Hepatocyte (in vitro differentiated cells): Measurements from ENCODE around the gene POU2AF3. TPM values are rescaled to one million over a fixed set of nuclear protein-coding genes. Genes with fewer than 3 reads are reported as not detected.
"Not testable (repeated sequence)": the region's sequence is repeated elsewhere in the genome, so short reads cannot be mapped to it uniquely, and the experiment has no call there.

Experiments used
- DNase-seq: peaks from one replicate; pipeline ENCODE4 v3.0.0-alpha.2; 2016; ENCODE audit warnings: low spot score
- H2AFZ ChIP-seq: fragments of 200-600 bp; sonication (generic); 2 replicates; pipeline ENCODE4 v1.6.0; 2016; ENCODE audit warnings: antibody characterized with exemption, mild to moderate bottlenecking
- H3K27ac ChIP-seq: fragments of 200-600 bp; sonication (generic); 2 replicates; pipeline ENCODE4 v1.5.1; 2016; ENCODE audit warnings: mild to moderate bottlenecking
- H3K27me3 ChIP-seq: fragments of 200-600 bp; sonication (generic); 2 replicates; pipeline ENCODE4 v1.6.1; 2016
- H3K36me3 ChIP-seq: fragments of 200-600 bp; sonication (generic); replicated peaks from 2 replicates; pipeline ENCODE4 v1.5.1; 2016; ENCODE audit warnings: low read depth; ENCODE audit not compliant: insufficient read depth
- H3K4me1 ChIP-seq: fragments of 200-600 bp; sonication (generic); 2 replicates; pipeline ENCODE4 v1.5.1; 2016; ENCODE audit warnings: mild to moderate bottlenecking, moderate library complexity; ENCODE audit not compliant: insufficient read depth
- H3K4me2 ChIP-seq: fragments of 200-600 bp; sonication (generic); 2 replicates; pipeline ENCODE4 v1.6.0; 2016
- H3K4me3 ChIP-seq: fragments of 200-600 bp; sonication (generic); 2 replicates; pipeline ENCODE4 v1.5.1; 2016; ENCODE audit warnings: mild to moderate bottlenecking
- H3K79me2 ChIP-seq: fragments of 200-600 bp; sonication (generic); 2 replicates; pipeline ENCODE4 v1.6.0; 2017; ENCODE audit warnings: mild to moderate bottlenecking
- H3K9me2 ChIP-seq: fragments of 200-600 bp; sonication (generic); replicated peaks from 2 replicates; pipeline ENCODE4 v1.6.0; 2017; ENCODE audit warnings: mild to moderate bottlenecking; ENCODE audit not compliant: insufficient read depth
- H3K9me3 ChIP-seq: fragments of 200-600 bp; sonication (generic); 2 replicates; pipeline ENCODE4 v1.5.1; 2016; ENCODE audit warnings: low read depth, mild to moderate bottlenecking
- H4K20me1 ChIP-seq: fragments of 200-600 bp; sonication (generic); 2 replicates; pipeline ENCODE4 v1.6.0; 2016; ENCODE audit warnings: mild to moderate bottlenecking; ENCODE audit not compliant: insufficient read depth, poor library complexity, severe bottlenecking
- EZH2 ChIP-seq: fragments of 200-600 bp; sonication (generic); IDR thresholded peaks from 2 replicates; pipeline ENCODE4 v1.6.1; 2016; ENCODE audit warnings: antibody characterized with exemption, mild to moderate bottlenecking, borderline replicate concordance
- EZH2phosphoT487 ChIP-seq: fragments of 200-600 bp; sonication (generic); IDR thresholded peaks from one replicate; pipeline ENCODE4 v1.6.1; 2018; ENCODE audit warnings: antibody characterized with exemption, mild to moderate bottlenecking, low read depth, moderate library complexity; ENCODE audit not compliant: unreplicated experiment, severe bottlenecking
- WGBS: methylation state at CpG from one replicate; pipeline ENCODE4 v1.1.6; 2016; ENCODE audit warnings: low lambda C conversion rate; ENCODE audit errors: missing lambda C conversion rate; 5-methylcytosine and 5-hydroxymethylcytosine counted together
- polyA plus RNA-seq: library from polyadenylated mRNA; unstranded; fragments of >200 nt; fragmentation: Nextera tagmentation; extraction: Ambion mirVana; gene quantifications from 2 replicates; pipeline ENCODE4 v1.2.1, GENCODE V29; 2016
- total RNA-seq: library from RNA; depleted of rRNA; stranded (reverse); fragments of >200 nt; gene quantifications from 2 replicates; pipeline ENCODE4 v1.2.3, GENCODE V29; 2014
- TF ChIP-seq, protein P1 (sequence below): fragments of 200-600 bp; sonication (generic); IDR thresholded peaks from 2 replicates; pipeline ENCODE4 v1.5.1; 2016; ENCODE audit warnings: antibody characterized with exemption, mild to moderate bottlenecking; ENCODE audit not compliant: poor library complexity

POU2AF3 gene
- total and polyA plus RNA-seq, 2 experiments from 2014 or later: 2.5 to 3.0 TPM

DNA sequence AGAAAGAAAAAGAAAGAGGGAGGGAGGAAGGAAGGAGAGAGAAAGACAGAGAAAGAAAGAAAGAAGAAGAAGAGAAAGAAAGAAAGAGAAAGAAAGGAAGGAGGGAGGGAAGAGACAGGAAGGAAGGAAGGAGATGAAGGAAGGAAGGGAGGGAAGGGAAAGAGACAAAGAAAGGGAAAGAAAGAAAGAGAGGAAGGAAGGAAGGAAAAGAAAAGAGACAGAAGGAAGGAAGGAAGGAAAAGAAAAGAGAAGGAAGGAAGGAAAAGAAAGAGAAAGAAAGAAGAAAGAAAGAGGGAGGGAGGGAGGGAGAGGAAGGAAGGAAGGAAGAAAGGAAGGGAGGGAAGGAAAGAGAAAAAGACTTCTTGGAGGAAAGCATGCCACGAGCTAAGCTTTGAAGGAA, 33.7 kb upstream of the POU2AF3 start:
- no peak for DNase-seq
- H3K27ac ChIP-seq: no peak overlapping the region
- H4K20me1 ChIP-seq: no peaks in the 10 kb centered on the region
- no peak overlapping the region for H2AFZ ChIP-seq
- no peaks in the 10 kb centered on the region for H3K36me3 ChIP-seq
- peaks cover 5% of the 10 kb centered on the region for H3K27me3 ChIP-seq
- H3K4me3 ChIP-seq: no peak overlapping the region
- no peaks in the 10 kb centered on the region for H3K79me2 ChIP-seq
- no peaks in the 10 kb centered on the region for H3K4me1 ChIP-seq
- H3K9me2 ChIP-seq: no peaks in the 10 kb centered on the region
- no peaks in the 10 kb centered on the region for H3K9me3 ChIP-seq
- TF ChIP-seq EZH2phosphoT487: no peak
- no peak for TF ChIP-seq EZH2
- TF ChIP-seq, protein P1, sequence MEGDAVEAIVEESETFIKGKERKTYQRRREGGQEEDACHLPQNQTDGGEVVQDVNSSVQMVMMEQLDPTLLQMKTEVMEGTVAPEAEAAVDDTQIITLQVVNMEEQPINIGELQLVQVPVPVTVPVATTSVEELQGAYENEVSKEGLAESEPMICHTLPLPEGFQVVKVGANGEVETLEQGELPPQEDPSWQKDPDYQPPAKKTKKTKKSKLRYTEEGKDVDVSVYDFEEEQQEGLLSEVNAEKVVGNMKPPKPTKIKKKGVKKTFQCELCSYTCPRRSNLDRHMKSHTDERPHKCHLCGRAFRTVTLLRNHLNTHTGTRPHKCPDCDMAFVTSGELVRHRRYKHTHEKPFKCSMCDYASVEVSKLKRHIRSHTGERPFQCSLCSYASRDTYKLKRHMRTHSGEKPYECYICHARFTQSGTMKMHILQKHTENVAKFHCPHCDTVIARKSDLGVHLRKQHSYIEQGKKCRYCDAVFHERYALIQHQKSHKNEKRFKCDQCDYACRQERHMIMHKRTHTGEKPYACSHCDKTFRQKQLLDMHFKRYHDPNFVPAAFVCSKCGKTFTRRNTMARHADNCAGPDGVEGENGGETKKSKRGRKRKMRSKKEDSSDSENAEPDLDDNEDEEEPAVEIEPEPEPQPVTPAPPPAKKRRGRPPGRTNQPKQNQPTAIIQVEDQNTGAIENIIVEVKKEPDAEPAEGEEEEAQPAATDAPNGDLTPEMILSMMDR: no peak
- H3K4me2 ChIP-seq: no peak overlapping the region
- 100% methylated on average over 1 of the region's 1 CpG for WGBS

- TF ChIP-seq EZH2: no peak
- TF ChIP-seq, protein P1: no peak
- TF ChIP-seq EZH2phosphoT487: no peak
- Histone ChIP-seq H3K79me2 (no peaks in the 10 kb centered on the region), H2AFZ (no peak overlapping the region), H3K9me2 (no peaks in the 10 kb centered on the region), H3K4me3 (no peak overlapping the region), H4K20me1 (no peaks in the 10 kb centered on the region), H3K27ac (no peak overlapping the region), H3K9me3 (no peaks in the 10 kb centered on the region), H3K36me3 (no peaks in the 10 kb centered on the region), H3K27me3 (peaks cover 5% of the 10 kb centered on the region), H3K4me2 (no peak overlapping the region), H3K4me1 (no peaks in the 10 kb centered on the region)
- WGBS: 87% methylated on average over 2 of the region's 2 CpGs
- no peak for DNase-seq
Observed at GRCh38 chr11:111265421-111265820, 32.9 kb upstream of the POU2AF3 start.

DNA sequence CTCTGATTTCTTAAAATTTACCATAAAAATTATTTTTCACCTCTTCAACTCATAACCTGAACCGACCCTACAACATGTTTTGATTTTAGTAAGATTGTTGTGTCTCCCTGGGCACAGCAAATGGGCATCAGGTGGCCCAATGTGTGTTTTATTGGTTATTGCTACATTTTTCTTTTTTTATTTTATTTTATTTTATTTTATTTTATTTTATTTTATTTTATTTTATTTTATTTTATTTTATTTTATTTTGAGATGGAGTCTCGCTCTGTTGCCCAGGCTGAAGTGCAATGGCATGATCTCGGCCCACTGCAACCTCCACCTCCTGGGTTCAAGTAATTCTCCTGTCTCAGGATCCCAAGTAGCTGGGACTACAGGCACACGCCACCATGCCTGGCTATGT, 30.0 kb upstream of the POU2AF3 start:
- 46% methylated on average over 4 of the region's 4 CpGs for WGBS
- DNase-seq, H3K4me3 ChIP-seq, H2AFZ ChIP-seq, H3K27ac ChIP-seq, H3K4me1 ChIP-seq, H3K9me2 ChIP-seq, H3K27me3 ChIP-seq, H3K36me3 ChIP-seq, H3K9me3 ChIP-seq, H3K79me2 ChIP-seq, H3K4me2 ChIP-seq, H4K20me1 ChIP-seq: not testable (repeated sequence)

DNA sequence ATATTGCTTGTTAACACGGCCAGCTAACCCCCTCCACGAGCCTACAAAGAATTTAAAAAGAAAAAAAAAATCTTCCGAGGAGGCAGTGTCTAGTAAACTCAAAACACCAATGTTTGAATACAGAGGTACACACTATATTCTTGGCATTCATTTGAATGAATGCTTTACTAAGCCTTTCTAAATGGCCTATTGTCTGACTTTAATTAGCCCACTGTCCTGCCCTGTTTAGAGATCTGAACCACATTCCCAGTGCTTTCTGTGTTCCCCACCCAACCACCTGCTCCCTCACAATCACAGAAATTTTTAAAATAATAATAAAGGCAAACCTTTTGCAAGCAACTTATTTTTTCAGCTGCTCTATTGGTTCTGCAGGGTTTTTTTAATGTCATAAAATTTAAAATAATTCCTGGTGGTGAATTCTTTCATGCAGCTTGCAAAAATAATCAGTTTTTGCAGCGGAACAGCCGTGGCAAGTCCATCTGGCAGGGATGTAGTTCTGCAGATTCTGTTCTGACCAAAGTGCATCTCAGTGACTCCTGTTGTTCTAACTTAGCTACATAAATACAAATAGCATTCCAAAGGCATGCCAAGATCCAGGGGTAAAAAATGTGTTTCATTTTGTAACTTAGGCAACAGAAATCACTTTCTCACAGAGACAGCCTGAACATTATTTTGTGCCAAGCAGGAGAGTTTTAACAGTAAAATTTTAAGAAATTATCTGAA, 29.0 kb upstream of the POU2AF3 start:
- Histone ChIP-seq H4K20me1 (no peaks in the 10 kb centered on the region), H3K27me3 (no peaks in the 10 kb centered on the region), H3K9me2 (no peaks in the 10 kb centered on the region), H3K4me3 (no peak overlapping the region), H3K27ac (no peak overlapping the region), H3K79me2 (no peaks in the 10 kb centered on the region), H2AFZ (no peak overlapping the region), H3K4me2 (no peak overlapping the region), H3K4me1 (no peaks in the 10 kb centered on the region), H3K9me3 (no peaks in the 10 kb centered on the region), H3K36me3 (no peaks in the 10 kb centered on the region)
- WGBS: 84% methylated on average over 5 of the region's 5 CpGs
- no peak for DNase-seq
- no peak for TF ChIP-seq EZH2phosphoT487
- TF ChIP-seq, protein P1: no peak
- no peak for TF ChIP-seq EZH2
